ENCODE data around the gene DNMT3A. TPM values are rescaled to one million over a fixed set of nuclear protein-coding genes. Genes with fewer than 3 reads are reported as not detected.

DNMT3A gene
- total and polyA plus RNA-seq, 2 of the 8 experiments (the other 6 are each of a cell fraction or from before 2014, with no cell fraction given), result 33.6 to 178 TPM

- peak in 1 of 2 experiments; percentile 69 for DNase-seq (ENCODE audit: low read depth in 1 of 2, low spot score in 2 of 2)
- H3K27ac ChIP-seq (ENCODE audit: low read depth, low read length), result peak overlapping the region; percentile 41; the same call in 1 of the 2 replicates
- WGBS, 2 experiments (ENCODE audit: extremely low coverage in 1 of 2, insufficient coverage in 1 of 2, insufficient read length in 1 of 2, insufficient replicate concordance in 2 of 2, low coverage in 1 of 2, low lambda C conversion rate in 2 of 2, missing lambda C conversion rate in 1 of 2), result 45% methylated on average over 3 of the region's 5 CpGs; no CpG with 5 or more reads in 1 of the 2 experiments
Measured at GRCh38 chr2:25310709-25310964, 31.1 kb downstream of the DNMT3A start.

More at GRCh38 chr2:25310709-25310964, 31.1 kb downstream of the DNMT3A start:
- TF ChIP-seq POU5F1 (IDR thresholded peaks at IDR 0.05; ENCODE audit: low read depth, low read length) (no peak), ASH2L (IDR thresholded peaks at IDR 0.05; ENCODE audit: low read length) (peak; percentile 48)
- peak overlapping the region; percentile 53 to 56 for H3K4me2 ChIP-seq (ENCODE audit: insufficient read depth in 1 of 2, low read depth in 2 of 2, low read length in 2 of 2)
- no peaks in the 10 kb centered on the region for H3K79me1 ChIP-seq (ENCODE audit: low read depth, low read length)
- H4K91ac ChIP-seq (replicated peaks; ENCODE audit: insufficient read length, low read length), result peak overlapping the region; percentile 71
- H2BK12ac ChIP-seq (ENCODE audit: low read depth, low read length), result no peak overlapping the region
- peak overlapping the region; percentile 80 for H3K4ac ChIP-seq (replicated peaks; ENCODE audit: insufficient read length, low read depth, low read length)
- H3K79me2 ChIP-seq (ENCODE audit: control insufficient read depth in 1 of 2, insufficient read depth in 2 of 2, low read length in 2 of 2), result no peaks in the 10 kb centered on the region
- H2BK5ac ChIP-seq (ENCODE audit: low read depth, low read length), result peak overlapping the region; percentile 88; the same call in 1 of the 2 replicates
- no peaks in the 10 kb centered on the region for H3K9me3 ChIP-seq (ENCODE audit: insufficient read depth in 2 of 2, low read depth in 1 of 2, low read length in 1 of 2)
- no peak overlapping the region for H3K9ac ChIP-seq (replicated peaks in 1 of 4; ENCODE audit: extremely low read depth in 1 of 4, low read depth in 3 of 4, low read length in 3 of 4)
- H4K8ac ChIP-seq (ENCODE audit: extremely low read depth, insufficient read depth, low read length), result no peak overlapping the region
- H2BK15ac ChIP-seq (ENCODE audit: low read length), result peak overlapping the region; percentile 61; the same call in 1 of the 2 replicates
- peak overlapping the region; percentile 80 for H3K18ac ChIP-seq (ENCODE audit: extremely low read depth, low read length)
- H4K5ac ChIP-seq (ENCODE audit: insufficient read length, low read depth, low read length), result peak overlapping the region; percentile 82
- peak overlapping the region; percentile 88 for H2BK120ac ChIP-seq (replicated peaks; ENCODE audit: low read depth, low read length)
- H4K20me1 ChIP-seq (replicated peaks in 1 of 2; ENCODE audit: control insufficient read depth in 1 of 2, insufficient read depth in 2 of 2, low read length in 2 of 2), result no peaks in the 10 kb centered on the region
- H2AK5ac ChIP-seq (ENCODE audit: low read depth, low read length), result peak overlapping the region; percentile 66; the same call in 1 of the 2 replicates
- no peak overlapping the region for H3K14ac ChIP-seq (ENCODE audit: insufficient read length)
- no peak overlapping the region for H3K23ac ChIP-seq (ENCODE audit: insufficient read length)
- peak overlapping the region in 1 of 4 experiments; percentile 33; a peak in 1 of 8 replicates for H3K4me3 ChIP-seq (ENCODE audit: extremely low read depth in 1 of 4, insufficient read depth in 2 of 4, low read depth in 3 of 4, low read length in 4 of 4)
- peak overlapping the region; percentile 81 for H3K56ac ChIP-seq (replicated peaks; ENCODE audit: insufficient read length, low read depth, low read length)
- no peaks in the 10 kb centered on the region for H3K27me3 ChIP-seq (replicated peaks in 1 of 4; ENCODE audit: control insufficient read depth in 3 of 4, extremely low read depth in 1 of 4, insufficient read depth in 3 of 4, low read length in 3 of 4)
- FAIRE-seq, result no peak
- 0 out of 2 replicates have a peak overlapping the region, but pooled peaks have one; percentile 51 for H2AFZ ChIP-seq (ENCODE audit: low read length)
- H2BK20ac ChIP-seq (ENCODE audit: low read length), result peak overlapping the region; percentile 80; the same call in 1 of the 2 replicates
- H3K36me3 ChIP-seq (ENCODE audit: control insufficient read depth in 2 of 4, insufficient read depth in 4 of 4, low read length in 3 of 4), result no peaks in the 10 kb centered on the region
- no peaks in the 10 kb centered on the region for H3K23me2 ChIP-seq (ENCODE audit: low read depth, low read length)
- ChIA-PET POLR2A (ENCODE audit: partially characterized antibody) (interaction anchor here (1.1 to 1.5 kb wide), 4 partner anchors 23 to 95 kb away, joined by 3 to 5 read pairs (median 4); no protein-coding TSS in a partner anchor), CTCF (ENCODE audit: partially characterized antibody) (interaction anchor here (0.7 to 15.1 kb wide), 18 partner anchors 13 to 257 kb away, joined by 3 to 178 read pairs (median 11); no protein-coding TSS in a partner anchor)
- H3K4me1 ChIP-seq (replicated peaks in 1 of 4; ENCODE audit: control insufficient read depth in 3 of 4, insufficient read depth in 4 of 4, low read length in 3 of 4), result peaks cover 5 to 55% (median 48%) of the 10 kb centered on the region in 4 experiments
